ENCODE data around the gene S1PR4. TPM values are rescaled to one million over a fixed set of nuclear protein-coding genes. Genes with fewer than 3 reads are reported as not detected.

S1PR4 gene
- total and polyA plus RNA-seq, 2 experiments from 2014 or later, result 0.24 TPM; not detected in 1

GRCh38 chr19:3159565-3159964 lies 19.0 kb upstream of the S1PR4 start:
- Histone ChIP-seq H2AFZ (no peak overlapping the region), H3K9me2 (ENCODE audit: insufficient read depth) (0 out of 2 replicates have a peak, but pooled peaks cover 7% of the 10 kb centered on the region), H3K4me3 (no peak overlapping the region), H3F3A (replicated peaks; ENCODE audit: low read depth) (no peaks in the 10 kb centered on the region), H3K27me3 (ENCODE audit: insufficient read depth) (peaks cover 5% of the 10 kb centered on the region; the same call in 1 of the 2 replicates), H3K4me1 (ENCODE audit: insufficient read depth) (no peaks in the 10 kb centered on the region), H3K4me2 (no peak overlapping the region), H4K20me1 (replicated peaks; ENCODE audit: insufficient read depth) (no peaks in the 10 kb centered on the region), H3K79me2 (replicated peaks; ENCODE audit: insufficient read depth) (no peaks in the 10 kb centered on the region), H3K27ac (ENCODE audit: low read depth) (no peak overlapping the region), H3K36me3 (ENCODE audit: insufficient read depth) (no peaks in the 10 kb centered on the region)
- Mint-ChIP-seq H3K27me3 (ENCODE audit: insufficient read depth, low read depth, poor library complexity) (peaks cover 17% of the 10 kb centered on the region), H3K36me3 (ENCODE audit: low read depth) (no peaks in the 10 kb centered on the region), H3K27ac (no peak overlapping the region), H3K4me1 (peaks cover 6% of the 10 kb centered on the region; the same call in 2 of the 3 replicates), H3K9me3 (peaks cover 9% of the 10 kb centered on the region; the same call in 2 of the 3 replicates), H3K4me3 (no peak overlapping the region)
- ATAC-seq, result peak; percentile 14
- DNase-seq (ENCODE audit: low spot score), result peak; percentile 61
- TF ChIP-seq CTCF (conservative IDR thresholded peaks at IDR 0.05; ENCODE audit: low read depth in 2 of 2) (no peak), ETS1 (IDR thresholded peaks at IDR 0.05) (no peak), EZH2 (IDR thresholded peaks at IDR 0.05; ENCODE audit: low read depth, unreplicated experiment) (no peak), NANOG (IDR thresholded peaks at IDR 0.05; ENCODE audit: borderline replicate concordance) (no peak), CREB1 (CRISPR knock-in tag; IDR thresholded peaks at IDR 0.05; ENCODE audit: low read depth) (no peak)

- Histone ChIP-seq H4K20me1 (replicated peaks; ENCODE audit: insufficient read depth) (no peaks in the 10 kb centered on the region), H3K4me3 (no peak overlapping the region), H2AFZ (0 out of 2 replicates have a peak overlapping the region, but pooled peaks have one; percentile 43), H3K27ac (ENCODE audit: low read depth) (no peak overlapping the region), H3K36me3 (ENCODE audit: insufficient read depth) (no peaks in the 10 kb centered on the region), H3K79me2 (replicated peaks; ENCODE audit: insufficient read depth) (no peaks in the 10 kb centered on the region), H3K4me2 (no peak overlapping the region), H3K9me2 (ENCODE audit: insufficient read depth) (0 out of 2 replicates have a peak, but pooled peaks cover 7% of the 10 kb centered on the region), H3F3A (replicated peaks; ENCODE audit: low read depth) (no peaks in the 10 kb centered on the region), H3K4me1 (ENCODE audit: insufficient read depth) (no peaks in the 10 kb centered on the region), H3K27me3 (ENCODE audit: insufficient read depth) (peaks cover 5% of the 10 kb centered on the region; the same call in 1 of the 2 replicates)
- Mint-ChIP-seq H3K27ac (no peak overlapping the region), H3K4me3 (no peak overlapping the region), H3K27me3 (ENCODE audit: insufficient read depth, low read depth, poor library complexity) (peaks cover 17% of the 10 kb centered on the region), H3K9me3 (peaks cover 9% of the 10 kb centered on the region; the same call in 2 of the 3 replicates), H3K4me1 (peaks cover 6% of the 10 kb centered on the region; the same call in 2 of the 3 replicates), H3K36me3 (ENCODE audit: low read depth) (no peaks in the 10 kb centered on the region)
- ATAC-seq (no peak), DNase-seq (ENCODE audit: low spot score) (no peak)
- TF ChIP-seq REST (IDR thresholded peaks at IDR 0.05; ENCODE audit: unreplicated experiment), result no peak
- no peak for TF ChIP-seq ZNF114 (CRISPR knock-in tag; IDR thresholded peaks at IDR 0.05)
- no peak for TF ChIP-seq ZNF331 (CRISPR knock-in tag; IDR thresholded peaks at IDR 0.05; ENCODE audit: low read depth)
- TF ChIP-seq JUNB (IDR thresholded peaks at IDR 0.05; ENCODE audit: unreplicated experiment), result no peak
- no peak for TF ChIP-seq STAT1 (IDR thresholded peaks at IDR 0.05; ENCODE audit: unreplicated experiment)
- TF ChIP-seq POLR2AphosphoS5 (IDR thresholded peaks at IDR 0.05; ENCODE audit: low read depth), result no peak
- no peak for TF ChIP-seq NANOG (IDR thresholded peaks at IDR 0.05; ENCODE audit: borderline replicate concordance)
- no peak for TF ChIP-seq EZH2 (IDR thresholded peaks at IDR 0.05; ENCODE audit: low read depth, unreplicated experiment)
- no peak for TF ChIP-seq CTCF (conservative IDR thresholded peaks at IDR 0.05; ENCODE audit: low read depth in 2 of 2)
- no peak for TF ChIP-seq CREB1 (CRISPR knock-in tag; IDR thresholded peaks at IDR 0.05; ENCODE audit: low read depth)
- TF ChIP-seq EZH2phosphoT487 (IDR thresholded peaks at IDR 0.05; ENCODE audit: unreplicated experiment), result no peak
Observed at GRCh38 chr19:3160219-3160618, 18.4 kb upstream of the S1PR4 start.

All from GM23338 (cell line).